Measurements from ENCODE around the gene TCFL5. TPM values are rescaled to one million over a fixed set of nuclear protein-coding genes. Genes with fewer than 3 reads are reported as not detected.

Gene TCFL5
- polyA plus RNA-seq, 12 donors = 7.3 to 15.2 (median 9.0) TPM; not detected in 2

DNA sequence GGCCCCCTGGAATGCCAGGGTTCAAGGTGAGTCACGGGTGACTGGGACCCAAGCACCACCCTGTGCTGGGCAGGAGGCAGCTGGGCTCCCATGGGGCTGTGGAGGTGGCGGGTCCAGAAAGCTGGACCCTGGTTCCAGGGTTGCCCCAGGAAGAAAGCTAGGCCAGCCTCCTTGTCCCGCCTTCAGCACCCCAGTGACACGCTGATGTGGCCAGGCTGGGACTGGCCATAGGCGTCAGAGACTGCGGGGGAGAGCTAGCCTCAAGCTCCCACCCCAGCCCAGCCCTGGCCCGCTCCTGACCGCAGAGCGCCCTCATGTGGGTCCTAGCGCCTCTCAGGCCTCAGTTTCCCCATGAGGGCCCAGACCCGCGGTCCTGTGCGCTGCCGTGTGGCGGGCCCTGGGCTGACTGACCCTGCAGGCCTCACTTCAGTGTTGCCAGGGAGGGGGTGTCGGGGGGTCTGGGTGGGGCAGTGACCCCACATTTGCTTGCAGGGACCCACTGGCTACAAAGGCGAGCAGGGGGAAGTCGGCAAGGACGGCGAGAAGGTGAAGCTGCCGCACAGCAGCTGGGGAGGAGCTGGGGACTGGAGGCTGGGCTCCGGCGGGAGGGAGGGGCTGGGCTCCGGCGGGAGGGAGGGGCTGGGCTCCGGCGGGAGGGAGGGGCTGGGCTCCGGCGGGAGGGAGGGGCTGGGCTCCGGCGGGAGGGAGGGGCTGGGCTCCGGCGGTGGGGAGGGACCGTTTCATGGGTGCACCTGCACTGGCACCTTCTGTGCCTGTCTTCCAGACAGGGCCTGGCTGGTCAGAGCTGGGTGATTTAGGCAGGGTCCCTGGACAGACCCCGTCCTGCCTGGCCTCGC, 36.9 kb downstream of the TCFL5 start:
- no peak for DNase-seq

DNA sequence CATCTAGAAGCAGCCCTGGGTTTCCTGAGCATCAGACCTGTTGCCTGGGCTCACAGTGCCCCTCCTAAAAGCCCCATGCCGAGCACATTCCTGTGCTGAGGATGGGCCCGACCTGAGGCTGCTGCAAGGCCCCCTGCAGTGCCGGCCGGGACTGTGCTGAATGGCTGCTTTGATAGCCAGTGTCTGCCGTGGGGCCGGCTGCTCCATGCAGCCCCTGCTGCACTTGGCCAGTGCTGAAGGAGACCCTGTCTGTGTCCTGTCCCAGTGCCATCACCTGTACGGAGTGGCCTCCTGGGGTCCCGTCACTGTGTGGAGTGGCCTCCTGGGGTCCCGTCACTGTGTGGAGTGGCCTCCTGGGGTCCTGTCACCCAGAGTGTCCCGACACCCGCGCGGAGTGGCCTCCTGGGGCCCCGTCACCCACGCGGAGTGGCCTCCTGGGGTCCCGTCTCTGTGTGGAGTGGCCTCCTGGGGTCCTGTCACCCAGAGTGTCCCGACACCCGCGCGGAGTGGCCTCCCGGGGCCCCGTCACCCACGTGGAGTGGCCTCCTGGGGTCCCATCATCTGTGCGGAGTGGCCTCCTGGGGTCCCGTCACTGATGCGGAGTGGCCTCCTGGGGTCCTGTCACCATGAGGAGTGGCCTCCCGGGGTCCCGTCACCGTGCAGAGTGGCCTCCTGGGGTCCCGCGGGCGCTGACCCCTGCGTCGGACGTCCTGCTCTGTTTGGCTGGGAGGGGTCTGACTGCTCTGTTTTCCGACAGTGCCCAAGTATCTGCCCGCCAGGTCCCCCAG, 37.7 kb downstream of the TCFL5 start:
- no peak for DNase-seq

DNA sequence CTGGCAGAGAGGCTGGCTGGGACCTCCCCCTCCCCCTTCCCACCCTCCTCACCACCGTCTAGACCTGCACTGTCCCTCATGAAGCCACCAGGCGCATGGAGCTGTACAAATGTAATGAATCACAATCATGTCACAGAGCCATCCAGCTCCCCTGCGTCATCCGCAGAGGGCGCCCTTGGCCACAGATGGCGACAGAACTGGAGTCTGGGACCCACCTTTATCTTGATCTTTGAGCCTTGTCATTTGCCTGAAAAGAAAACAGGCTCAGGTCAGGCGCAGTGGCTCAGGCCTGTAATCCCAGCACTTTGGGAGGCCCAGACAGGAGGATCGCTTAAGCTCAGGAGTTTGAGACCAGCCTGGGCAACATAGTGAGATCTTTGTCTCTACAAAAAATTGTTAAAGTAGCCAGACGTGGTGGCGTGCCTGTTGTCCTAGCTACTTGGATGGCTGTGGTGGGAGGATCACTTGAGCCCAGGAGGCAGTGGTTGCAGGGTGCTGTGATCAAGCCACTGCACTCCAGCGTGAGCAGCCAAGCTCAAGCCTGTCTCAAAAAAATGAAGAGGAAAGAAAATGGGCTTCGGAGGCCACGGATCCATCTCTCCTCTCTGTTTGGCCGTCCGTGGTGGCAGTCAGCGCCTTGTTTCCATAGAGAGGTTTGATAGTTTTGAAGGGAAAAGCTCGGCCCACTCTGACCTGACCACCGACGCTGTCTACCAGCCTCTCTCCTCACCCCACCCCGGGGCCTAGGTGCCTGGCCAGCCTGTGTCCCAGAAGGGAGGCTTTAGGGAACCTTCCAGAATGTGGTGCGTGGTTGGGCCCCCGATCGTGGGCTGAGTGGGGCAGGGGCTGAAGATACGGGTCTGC, 38.6 kb downstream of the TCFL5 start:
- DNase-seq = no peak

DNA sequence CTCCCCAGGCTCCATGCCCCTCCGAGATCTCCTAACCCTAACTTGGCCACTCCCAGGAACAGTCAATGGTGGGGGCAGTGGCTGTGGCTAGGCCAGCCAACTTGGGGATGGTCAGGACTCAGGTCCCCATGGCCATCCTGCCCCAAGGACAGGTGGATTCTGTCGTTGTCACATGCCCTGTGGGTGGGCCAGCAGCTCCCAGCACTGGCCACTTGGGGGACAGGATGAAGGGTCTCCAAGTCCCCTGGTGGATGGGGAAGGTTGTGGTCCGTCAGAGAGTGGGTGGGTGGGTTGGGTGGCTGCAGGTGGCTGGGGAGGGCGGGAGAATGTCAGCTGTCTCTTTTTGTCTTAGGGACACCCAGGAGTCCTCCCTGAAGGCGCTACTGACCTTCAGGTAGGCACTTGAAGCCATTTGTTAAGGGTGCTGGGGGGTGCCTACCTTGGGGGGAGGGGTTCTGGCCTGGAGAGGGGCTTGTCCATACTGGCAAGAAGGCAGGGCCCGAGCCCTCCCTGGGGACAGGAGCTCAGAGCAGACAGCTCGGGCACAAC, 39.3 kb downstream of the TCFL5 start:
- no peak for DNase-seq

DNA sequence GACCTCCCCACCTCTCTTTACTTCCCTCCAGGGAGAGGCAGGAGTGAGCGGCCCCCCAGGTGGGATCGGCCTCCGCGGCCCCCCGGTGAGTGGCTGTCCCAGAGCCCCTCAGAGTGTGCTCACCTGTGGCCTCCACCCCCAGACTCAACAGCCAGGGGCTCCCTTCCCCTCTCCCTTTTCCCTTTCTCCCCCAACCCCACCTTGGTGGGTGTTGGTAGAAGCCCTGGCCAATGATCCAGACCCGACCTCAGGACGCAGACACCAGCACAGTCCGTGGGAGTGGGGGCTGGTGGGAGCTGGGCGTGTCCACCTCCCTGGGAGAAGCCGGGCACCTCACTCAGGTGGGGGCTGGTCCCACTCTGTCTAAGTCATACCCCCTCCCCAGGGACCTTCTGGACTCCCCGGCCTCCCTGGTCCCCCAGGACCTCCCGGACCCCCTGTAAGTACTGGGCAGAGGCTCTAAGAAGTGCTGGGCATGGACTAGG, 39.9 kb downstream of the TCFL5 start:
- no peak for DNase-seq

DNA sequence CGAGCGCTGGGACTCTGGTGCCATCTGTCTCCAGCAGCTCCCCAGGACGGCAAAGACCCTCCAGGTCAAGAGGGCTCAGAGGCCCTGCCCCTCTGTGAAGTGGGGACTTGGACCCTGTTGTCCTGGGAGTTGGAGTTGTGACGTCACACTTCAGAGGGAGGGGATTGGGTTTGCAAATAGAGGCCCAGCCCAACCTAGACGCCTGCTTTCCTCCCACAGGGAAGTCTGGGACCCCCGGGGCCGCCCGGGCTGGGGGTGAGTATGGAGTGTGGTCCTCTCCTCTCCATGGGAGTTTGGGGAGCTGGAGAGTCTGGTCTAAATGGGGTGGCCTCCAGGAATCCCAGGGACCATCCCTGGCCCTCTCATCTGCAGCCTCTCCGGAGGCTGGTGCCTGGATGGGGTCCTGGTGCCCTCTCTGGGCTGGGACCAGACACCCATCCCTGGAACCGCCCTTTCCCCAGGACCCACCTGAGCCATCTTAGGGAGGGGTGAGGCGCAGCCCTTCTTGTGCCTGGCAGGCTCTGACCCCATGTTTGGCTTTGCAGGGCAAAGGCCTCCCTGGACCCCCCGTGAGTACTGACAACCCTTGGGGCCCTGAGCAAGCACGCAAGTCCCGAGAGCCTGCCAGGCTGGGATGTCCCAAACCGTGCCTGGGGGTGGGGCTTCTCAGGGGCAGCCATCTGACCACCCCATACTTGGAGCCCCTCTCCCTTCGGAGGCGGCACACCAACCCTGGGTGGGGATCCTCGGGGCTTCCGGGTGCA, 40.5 kb downstream of the TCFL5 start:
- DNase-seq = no peak

DNA sequence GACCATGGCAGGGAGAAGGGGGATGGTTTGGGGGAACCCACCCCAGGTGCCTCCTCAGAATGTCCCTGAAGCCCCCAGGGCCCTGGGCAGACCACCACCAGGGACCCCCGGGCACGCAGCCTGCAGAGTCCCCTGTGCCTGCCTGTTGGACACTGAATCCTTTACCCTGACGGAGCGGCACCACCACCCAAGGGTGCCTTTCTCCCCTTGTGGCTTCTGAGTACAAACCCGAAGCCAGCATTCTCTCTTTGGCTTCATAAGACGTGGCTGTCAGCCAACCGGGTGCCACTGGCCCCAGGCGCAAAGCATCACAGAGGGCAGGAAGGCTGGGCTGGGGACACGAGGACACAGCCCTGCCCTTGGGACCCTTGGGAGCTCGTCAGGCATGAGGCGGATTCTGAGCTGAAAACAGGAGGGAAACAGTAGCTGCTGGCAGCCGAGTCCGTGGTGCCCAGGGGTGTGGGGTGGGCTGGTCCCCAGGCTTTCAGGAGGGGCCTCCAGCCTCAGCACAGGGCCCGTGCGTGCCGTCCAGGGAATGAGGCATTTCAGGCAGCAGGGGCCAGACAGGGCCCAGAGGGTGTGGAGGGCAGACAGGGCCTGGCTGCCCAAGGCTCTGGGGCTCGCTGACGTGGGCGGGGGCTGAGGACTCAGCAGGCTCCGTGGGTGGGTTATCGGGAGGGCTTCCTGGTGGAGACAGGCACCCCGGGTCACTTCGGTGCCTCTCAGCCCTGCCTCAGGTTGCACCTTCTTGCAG, 41.2 kb downstream of the TCFL5 start:
- no peak for DNase-seq

DNA sequence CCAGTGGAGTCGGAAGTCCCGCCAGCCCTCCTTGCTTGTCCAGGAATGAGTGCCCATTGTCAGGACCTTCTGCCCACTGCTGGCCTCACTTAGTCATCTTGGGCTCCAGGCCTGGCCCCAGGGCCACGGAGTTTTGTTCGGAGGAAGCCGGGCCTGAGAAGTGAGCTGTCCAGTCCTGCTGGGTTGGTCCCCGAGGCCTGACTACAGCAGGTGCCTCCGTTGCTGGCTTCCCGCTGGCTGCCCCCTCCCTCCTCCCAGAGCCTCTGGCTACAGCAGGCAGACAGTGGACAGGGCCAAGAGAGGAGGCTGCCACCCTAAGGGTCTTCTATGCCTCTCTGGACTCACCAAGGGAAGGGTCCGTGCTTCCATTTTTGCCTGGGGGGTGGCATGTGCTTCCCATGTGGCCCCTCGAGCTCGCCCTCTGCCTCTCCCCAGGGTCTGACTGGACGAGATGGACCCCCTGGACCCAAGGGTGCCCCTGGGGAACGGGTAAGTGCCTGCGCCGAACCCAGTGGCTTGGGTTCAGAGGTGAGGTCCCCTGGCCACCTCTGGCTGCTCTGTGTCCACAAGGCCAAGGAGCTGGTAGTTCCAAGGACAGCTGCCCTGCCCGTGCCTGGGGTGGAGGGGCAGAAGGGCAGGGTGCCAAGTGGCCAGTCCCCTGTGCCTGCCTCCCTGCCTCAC, 42.0 kb downstream of the TCFL5 start:
- DNase-seq = no peak

DNA sequence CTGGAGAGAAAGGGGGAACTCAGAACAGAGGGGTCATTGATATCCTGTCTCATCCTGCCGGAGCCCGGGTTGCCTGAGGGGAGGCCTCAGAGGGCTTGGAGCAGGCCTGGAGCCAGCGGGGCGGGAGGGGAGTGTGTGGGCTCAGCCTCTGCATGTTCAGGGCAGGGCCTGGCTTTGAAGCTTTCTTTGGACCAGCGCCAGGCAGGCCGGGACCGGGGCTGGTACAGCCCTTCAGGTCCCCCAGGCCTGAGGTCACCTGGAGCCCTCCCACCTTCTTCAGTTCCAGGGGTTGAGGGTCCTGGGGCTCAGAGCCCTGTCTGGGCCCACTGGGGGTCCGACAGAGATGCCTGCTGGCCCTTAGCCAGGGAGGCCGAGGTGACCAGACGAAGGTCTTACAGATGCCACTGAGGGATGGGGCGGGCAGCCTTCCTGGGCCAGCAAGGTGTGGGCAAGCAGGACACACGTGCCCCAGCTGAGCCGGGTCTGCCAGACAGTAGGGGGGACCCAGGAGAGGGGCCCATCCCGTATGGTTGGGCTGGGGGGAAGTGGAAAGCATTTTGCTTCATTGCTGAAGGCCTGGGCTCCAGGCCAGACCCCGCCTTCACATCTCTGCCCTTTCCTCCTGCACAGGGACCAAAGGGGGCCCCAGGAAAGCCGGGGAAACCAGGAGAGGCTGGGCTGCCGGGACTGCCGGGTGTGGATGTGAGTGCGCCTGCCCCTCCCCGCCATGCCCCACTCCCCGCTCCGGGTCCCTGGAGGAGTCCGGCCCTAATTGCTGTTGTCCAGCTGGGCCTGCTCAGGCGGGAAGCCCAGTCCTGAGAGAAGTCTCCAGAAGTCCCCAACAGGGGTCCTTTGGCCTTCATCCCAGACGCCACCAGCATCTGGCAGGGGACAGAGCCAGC, 42.8 kb downstream of the TCFL5 start:
- DNase-seq = peak; percentile 67

DNA sequence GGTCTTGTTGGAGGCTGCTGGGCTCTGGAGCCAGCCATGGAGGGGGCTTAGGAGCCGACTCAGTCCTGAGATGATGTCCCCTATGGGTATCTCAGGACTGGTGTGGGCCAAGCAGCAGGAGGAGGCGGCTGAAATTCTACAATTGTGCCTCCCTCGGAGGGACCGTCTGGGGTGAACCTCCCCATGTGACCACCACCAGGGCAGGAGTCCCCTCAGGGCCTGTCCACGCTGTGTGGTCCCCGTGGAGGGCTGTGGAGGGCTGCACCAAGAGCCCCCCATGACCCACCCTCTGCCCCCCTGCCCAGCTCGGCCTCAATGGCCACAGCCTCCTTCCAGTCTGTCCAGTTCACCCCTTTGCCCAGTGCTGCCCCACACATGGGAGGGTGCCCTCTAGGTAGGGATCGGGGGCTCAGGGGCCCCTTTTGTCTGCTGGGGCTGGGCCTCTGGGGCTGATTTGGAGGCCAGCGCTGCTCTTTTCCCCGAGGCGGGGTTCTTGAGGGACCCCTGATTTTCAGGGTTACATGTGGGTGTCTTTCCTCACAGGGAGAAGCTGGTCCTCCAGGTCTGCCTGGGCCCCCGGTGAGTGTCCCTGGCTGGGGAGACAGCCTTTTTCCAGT, 43.5 kb downstream of the TCFL5 start:
- no peak for DNase-seq

DNA sequence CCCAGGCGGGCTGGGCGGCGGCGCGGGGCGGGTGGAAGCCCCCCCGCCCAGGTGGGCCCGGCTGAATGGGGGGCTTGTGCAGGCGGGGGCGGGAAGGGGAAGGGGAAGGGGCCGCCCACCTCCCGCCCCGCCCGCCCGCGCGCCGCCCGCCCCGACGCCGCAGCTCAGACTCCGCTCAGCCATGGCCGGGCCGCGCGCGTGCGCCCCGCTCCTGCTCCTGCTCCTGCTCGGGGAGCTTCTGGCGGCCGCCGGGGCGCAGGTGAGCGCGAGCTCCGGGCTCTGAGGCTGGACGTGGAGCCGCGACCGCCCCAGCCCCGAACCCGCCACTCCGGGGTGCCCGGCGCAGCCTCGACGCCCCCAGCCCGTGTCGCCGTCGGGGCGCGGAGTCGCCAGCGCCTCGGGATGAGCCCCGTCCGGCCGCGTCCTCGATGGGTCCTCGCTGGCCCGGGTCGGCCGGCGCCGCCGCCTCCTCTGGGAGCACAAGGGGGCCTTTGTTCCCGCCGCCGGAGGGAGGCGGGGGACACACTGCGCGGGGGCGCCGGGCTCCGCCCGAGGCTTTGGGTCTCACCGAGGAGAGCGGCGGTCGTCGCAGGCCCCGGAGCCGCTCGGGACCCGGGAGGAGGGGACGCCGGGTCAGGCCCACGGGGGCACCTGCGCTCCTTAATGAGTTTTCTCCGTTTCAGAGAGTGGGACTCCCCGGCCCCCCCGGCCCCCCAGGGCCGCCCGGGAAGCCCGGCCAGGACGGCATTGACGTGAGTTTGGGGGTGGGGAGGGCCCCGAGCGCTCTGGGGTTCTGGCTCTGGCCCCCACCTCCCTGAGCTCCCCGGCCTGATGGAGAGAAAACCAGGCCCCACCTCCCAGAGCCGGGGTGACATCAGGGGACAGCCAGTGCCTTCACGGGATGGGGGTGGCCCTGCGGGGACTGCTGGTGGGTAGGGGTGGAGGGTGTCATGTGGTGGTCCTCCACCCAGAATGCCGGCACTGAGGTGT, 44.4 kb downstream of the TCFL5 start, which contains the start of gene COL9A3:
Gene COL9A3 (plus strand): TSS at position 167 of the 990 bp plus-strand sequence. CDS start 15 bp downstream, at position 182.
- DNase-seq = no peak

DNA sequence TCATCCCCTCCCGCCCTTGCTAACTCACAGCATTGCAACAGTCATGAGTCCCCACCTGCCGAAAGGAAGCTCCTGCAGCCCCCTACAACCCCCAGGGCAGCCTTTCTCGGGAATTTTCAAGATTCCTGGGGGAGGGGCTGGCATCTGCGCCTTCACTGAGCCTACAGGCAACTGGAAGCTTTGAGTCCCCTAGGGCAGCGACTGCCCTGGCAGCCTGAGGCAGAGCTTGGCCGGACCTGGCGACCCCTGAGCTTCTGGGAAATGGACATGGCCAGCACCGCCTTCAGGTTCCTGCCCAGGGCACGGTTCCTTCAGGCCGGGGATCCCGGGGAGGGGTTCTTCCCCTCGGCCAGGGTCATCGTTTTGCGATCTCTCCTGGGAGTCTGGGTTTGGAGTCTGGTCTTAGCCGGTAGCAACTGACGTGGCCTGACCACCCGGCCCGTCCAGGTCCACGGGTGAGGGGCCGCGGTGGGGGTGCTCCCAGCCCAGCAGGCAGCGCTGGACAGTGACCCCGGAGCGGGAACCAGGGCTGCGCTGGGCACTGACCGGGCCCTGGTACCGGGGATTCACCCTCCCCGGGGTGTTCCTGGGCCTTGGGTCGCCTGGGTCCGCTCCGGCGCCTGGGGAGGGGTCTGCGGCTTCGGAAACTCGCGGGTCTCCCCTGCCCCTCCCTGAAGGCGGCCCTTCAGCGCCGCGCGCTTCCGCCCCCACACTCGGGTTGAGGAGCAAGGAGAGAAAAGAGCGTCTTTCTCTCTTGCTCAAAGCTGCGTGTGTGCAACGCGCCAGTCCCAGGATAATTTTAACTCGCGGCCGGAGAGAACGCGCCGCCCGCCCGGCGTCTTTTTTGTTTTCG, 45.4 kb downstream of the TCFL5 start:
- DNase-seq = no peak

DNA sequence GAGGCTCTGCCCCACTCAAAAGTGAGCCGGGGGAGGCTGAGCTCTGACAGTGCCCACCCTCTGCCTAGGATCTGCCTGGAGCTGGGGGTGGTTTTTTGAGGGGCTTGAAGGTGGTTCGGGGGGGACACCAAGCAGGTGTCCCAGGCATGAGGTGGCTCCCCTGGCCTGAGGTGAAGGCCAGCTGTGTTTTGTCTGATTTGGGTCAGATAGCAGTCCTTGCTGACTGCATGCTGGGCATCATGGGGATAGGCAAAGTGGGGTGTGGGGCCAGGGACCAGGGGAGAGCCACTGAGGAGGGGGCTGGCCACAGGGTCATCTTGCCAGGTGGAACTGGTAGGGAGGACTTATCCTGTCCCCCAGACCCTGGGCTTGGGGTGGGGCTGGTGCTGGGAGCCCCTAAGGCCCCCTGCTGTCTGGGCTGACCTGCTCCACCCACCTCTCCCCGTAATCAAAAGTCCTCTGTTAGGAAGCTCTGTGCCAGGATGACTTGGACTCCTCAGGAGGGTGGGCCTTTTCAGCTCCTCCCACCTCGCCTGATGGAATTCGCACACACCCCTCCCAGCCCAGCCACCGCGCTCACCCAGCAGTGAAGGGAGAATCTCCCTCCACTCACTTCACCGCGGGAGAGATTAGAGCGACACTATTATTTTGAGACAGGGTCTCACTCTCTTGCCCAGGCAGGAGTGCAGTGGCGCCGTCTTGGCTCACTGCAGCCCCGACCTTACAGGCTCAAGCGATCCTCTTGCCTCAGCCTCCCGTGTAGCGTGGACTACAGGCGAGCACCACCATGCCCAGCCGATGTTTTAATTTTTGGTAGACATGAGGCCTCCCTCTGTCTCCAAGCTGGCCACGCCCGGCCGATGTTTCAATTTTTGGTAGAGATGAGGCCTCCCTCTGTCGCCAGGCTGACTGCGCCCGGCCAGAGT, 46.3 kb downstream of the TCFL5 start:
- no peak for DNase-seq

DNA sequence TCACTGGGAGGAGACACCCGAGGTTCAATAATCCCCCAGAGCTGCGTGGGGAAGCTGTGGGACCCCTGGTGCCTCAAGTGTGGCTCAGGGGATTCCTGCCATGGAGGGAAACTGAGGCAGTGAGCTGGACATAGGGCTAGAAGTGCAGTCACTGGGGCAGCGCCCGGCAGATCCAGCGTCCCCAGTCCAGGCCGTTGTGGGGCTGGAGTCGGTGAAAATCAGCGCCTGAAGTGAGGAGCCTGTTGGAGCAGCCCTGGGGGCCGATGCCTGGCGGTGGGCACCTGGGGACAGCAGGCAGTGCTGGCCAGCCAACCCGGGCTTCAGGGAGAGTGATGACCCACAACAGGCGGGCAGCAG, 46.9 kb downstream of the TCFL5 start:
- no peak for DNase-seq
